ENCODE results near the gene CUL4A.
A peak's percentile ranks its signal among the peaks of the same experiment; 100 is the strongest.

Gene CUL4A

DNA sequence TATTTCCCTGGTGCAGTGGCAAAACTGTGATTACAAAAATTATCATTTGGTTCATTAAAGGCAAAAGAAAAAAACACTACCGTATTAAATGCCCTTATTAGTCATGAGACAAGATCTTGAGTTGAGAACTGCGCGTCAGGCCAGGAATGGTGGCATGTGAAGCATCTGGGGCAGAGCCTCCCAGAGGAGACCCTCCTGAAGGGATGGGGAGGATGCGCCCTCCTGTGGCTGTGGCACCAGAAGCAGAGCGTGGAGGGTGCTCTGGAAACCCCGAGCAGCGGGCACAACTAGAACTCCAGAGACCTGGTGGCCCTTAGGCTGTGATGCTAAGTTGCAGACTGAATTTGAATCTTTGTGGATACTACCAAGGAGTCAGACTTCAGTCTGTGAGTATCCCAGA is 11.5 kb downstream of the CUL4A start:
- H3K9me3 ChIP-seq (ENCODE audit: severe bottlenecking), result no peaks in the 10 kb centered on the region
- no peak overlapping the region for H3K27ac ChIP-seq (ENCODE audit: poor library complexity, severe bottlenecking)
- TF ChIP-seq, protein P1, sequence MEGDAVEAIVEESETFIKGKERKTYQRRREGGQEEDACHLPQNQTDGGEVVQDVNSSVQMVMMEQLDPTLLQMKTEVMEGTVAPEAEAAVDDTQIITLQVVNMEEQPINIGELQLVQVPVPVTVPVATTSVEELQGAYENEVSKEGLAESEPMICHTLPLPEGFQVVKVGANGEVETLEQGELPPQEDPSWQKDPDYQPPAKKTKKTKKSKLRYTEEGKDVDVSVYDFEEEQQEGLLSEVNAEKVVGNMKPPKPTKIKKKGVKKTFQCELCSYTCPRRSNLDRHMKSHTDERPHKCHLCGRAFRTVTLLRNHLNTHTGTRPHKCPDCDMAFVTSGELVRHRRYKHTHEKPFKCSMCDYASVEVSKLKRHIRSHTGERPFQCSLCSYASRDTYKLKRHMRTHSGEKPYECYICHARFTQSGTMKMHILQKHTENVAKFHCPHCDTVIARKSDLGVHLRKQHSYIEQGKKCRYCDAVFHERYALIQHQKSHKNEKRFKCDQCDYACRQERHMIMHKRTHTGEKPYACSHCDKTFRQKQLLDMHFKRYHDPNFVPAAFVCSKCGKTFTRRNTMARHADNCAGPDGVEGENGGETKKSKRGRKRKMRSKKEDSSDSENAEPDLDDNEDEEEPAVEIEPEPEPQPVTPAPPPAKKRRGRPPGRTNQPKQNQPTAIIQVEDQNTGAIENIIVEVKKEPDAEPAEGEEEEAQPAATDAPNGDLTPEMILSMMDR (IDR thresholded peaks at IDR 0.05; ENCODE audit: poor library complexity, severe bottlenecking), result peak; percentile 15
- H3K4me3 ChIP-seq (ENCODE audit: severe bottlenecking), result no peak overlapping the region
- H3K27me3 ChIP-seq (ENCODE audit: insufficient read depth, poor library complexity, severe bottlenecking), result no peaks in the 10 kb centered on the region
- DNase-seq (ENCODE audit: low spot score), result no peak
- H3K4me1 ChIP-seq (ENCODE audit: insufficient read depth, poor library complexity, severe bottlenecking), result peaks cover 12% of the 10 kb centered on the region
- no peak for ATAC-seq (ENCODE audit: low read depth)
- peaks cover 66% of the 10 kb centered on the region for H3K36me3 ChIP-seq (ENCODE audit: low read depth)

DNA sequence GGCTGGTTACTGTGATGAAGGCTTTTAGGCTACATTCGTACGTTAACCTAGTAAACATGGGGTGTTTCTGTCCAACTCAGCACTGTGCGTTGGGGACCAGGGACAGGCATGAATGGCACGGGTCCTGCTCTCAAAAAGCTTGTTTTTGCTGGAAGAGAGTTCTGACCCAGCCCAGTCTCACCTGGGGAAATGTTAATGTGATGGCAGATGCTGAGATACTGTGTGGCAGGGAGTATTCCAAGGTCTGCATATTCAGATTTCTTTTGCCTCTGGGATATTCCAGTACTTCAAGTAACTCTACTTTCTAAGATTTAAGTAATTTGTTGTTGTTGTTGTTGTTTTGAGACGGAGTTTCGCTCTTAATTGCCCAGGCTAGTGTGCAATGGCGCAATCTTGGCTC is 13.7 kb downstream of the CUL4A start:
- no peak for ATAC-seq (ENCODE audit: low read depth)
- Histone ChIP-seq H3K4me1 (ENCODE audit: insufficient read depth, poor library complexity, severe bottlenecking) (no peaks in the 10 kb centered on the region), H3K9me3 (ENCODE audit: severe bottlenecking) (no peaks in the 10 kb centered on the region), H3K27ac (ENCODE audit: poor library complexity, severe bottlenecking) (no peak overlapping the region), H3K36me3 (ENCODE audit: low read depth) (peaks cover 85% of the 10 kb centered on the region), H3K4me3 (ENCODE audit: severe bottlenecking) (no peak overlapping the region), H3K27me3 (ENCODE audit: insufficient read depth, poor library complexity, severe bottlenecking) (no peaks in the 10 kb centered on the region)
- DNase-seq (ENCODE audit: low spot score), result no peak
- TF ChIP-seq, protein P1 (IDR thresholded peaks at IDR 0.05; ENCODE audit: poor library complexity, severe bottlenecking), result no peak

DNA sequence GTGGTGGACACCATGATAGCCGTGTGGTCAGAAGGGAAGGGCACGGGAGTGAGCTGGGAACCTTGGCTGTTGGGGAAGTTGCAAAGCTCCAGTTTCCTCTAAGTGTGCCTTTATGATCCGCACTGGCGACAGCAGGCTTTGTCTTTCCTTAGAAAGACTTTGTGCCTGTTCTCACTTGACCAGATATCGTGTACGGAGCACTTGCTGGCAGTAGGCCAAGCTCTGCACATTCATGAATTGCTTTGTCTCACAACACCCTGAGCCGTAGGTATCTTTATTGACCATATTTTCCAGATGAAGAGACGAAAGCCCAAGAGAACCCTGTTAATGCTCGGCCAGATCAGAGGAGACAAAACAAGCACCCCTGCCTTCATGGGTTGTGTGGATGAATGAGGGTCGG is 15.1 kb downstream of the CUL4A start:
- TF ChIP-seq, protein P1 (IDR thresholded peaks at IDR 0.05; ENCODE audit: poor library complexity, severe bottlenecking), result no peak
- H3K36me3 ChIP-seq (ENCODE audit: low read depth), result peaks cover 83% of the 10 kb centered on the region
- H3K4me1 ChIP-seq (ENCODE audit: insufficient read depth, poor library complexity, severe bottlenecking), result no peaks in the 10 kb centered on the region
- no peak overlapping the region for H3K4me3 ChIP-seq (ENCODE audit: severe bottlenecking)
- no peak overlapping the region for H3K27ac ChIP-seq (ENCODE audit: poor library complexity, severe bottlenecking)
- ATAC-seq (ENCODE audit: low read depth) (no peak), DNase-seq (ENCODE audit: low spot score) (no peak)
- H3K27me3 ChIP-seq (ENCODE audit: insufficient read depth, poor library complexity, severe bottlenecking), result no peaks in the 10 kb centered on the region
- no peaks in the 10 kb centered on the region for H3K9me3 ChIP-seq (ENCODE audit: severe bottlenecking)

DNA sequence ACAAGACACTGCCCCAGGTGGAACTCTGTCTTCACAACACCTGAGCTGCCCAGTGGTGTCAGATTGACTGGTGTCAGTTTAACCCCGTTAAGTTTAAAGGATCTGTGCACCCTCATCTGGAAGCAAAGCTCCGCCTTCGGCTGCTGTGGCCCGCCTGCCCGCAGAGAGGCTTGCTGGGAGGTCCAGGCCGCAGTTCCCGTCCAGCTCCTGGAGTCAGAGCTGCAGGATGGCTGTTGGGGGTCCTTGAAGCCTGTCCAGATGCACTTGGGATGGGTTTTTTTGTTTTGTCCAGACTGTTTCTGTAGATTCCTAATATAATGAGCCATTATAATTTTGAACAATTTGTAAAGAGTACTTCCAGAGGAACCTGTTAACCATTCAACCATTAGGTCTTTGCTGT is 16.1 kb downstream of the CUL4A start:
- H3K4me3 ChIP-seq (ENCODE audit: severe bottlenecking), result no peak overlapping the region
- no peaks in the 10 kb centered on the region for H3K9me3 ChIP-seq (ENCODE audit: severe bottlenecking)
- no peaks in the 10 kb centered on the region for H3K4me1 ChIP-seq (ENCODE audit: insufficient read depth, poor library complexity, severe bottlenecking)
- ATAC-seq (ENCODE audit: low read depth), result no peak
- H3K36me3 ChIP-seq (ENCODE audit: low read depth), result peaks cover 79% of the 10 kb centered on the region
- no peaks in the 10 kb centered on the region for H3K27me3 ChIP-seq (ENCODE audit: insufficient read depth, poor library complexity, severe bottlenecking)
- TF ChIP-seq, protein P1 (IDR thresholded peaks at IDR 0.05; ENCODE audit: poor library complexity, severe bottlenecking), result no peak
- no peak for DNase-seq (ENCODE audit: low spot score)
- no peak overlapping the region for H3K27ac ChIP-seq (ENCODE audit: poor library complexity, severe bottlenecking)

DNA sequence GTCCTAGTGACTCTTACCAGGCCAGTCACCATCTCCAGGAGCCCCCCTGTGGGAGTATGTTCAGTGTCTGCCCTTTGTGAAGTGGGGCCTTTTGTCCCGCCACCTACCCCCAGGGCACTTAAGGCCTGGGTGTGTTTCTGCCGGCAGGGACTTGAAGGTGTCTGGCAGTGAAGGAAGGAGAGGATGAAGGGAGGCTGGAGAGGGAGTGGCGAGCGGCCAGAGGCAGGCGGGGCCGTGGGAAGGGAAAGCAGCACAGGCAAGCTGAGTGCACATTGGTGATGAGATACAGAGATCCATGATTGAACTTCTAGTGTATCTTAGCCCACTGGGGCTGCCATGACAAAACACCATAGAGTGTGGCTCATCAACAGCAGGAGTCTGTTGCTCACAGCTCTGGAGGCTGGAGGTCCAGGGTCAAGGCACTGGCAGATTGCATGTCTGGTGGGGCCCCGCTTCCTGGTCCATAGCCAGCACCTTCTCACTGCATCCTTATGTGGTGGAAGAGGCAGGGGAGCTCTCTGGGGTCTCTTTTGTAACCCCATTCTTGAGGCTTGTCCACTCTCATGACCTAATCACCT is 17.5 kb downstream of the CUL4A start:
- Histone ChIP-seq H3K9me3 (ENCODE audit: severe bottlenecking) (no peaks in the 10 kb centered on the region), H3K27ac (ENCODE audit: poor library complexity, severe bottlenecking) (no peak overlapping the region), H3K36me3 (ENCODE audit: low read depth) (peaks cover 64% of the 10 kb centered on the region), H3K27me3 (ENCODE audit: insufficient read depth, poor library complexity, severe bottlenecking) (no peaks in the 10 kb centered on the region), H3K4me3 (ENCODE audit: severe bottlenecking) (no peak overlapping the region), H3K4me1 (ENCODE audit: insufficient read depth, poor library complexity, severe bottlenecking) (no peaks in the 10 kb centered on the region)
- TF ChIP-seq, protein P1 (IDR thresholded peaks at IDR 0.05; ENCODE audit: poor library complexity, severe bottlenecking), result no peak
- ATAC-seq (ENCODE audit: low read depth) (no peak), DNase-seq (ENCODE audit: low spot score) (no peak)
